IPS-18c (cell line): Measurements from ENCODE around the gene RCSD1.

ENCODE experiments used
- H3K4me3 ChIP-seq: 2 replicates; pipeline ENCODE4 v1.7.0; 2013; ENCODE audit warnings: low read depth, mild to moderate bottlenecking, low read length, moderate library complexity; ENCODE audit not compliant: insufficient read depth
- H3K9me3 ChIP-seq: one replicate; pipeline ENCODE4 v1.6.1; 2013; ENCODE audit warnings: mild to moderate bottlenecking, low read length, moderate library complexity; ENCODE audit not compliant: control insufficient read depth, insufficient read depth

The RCSD1 gene

DNA sequence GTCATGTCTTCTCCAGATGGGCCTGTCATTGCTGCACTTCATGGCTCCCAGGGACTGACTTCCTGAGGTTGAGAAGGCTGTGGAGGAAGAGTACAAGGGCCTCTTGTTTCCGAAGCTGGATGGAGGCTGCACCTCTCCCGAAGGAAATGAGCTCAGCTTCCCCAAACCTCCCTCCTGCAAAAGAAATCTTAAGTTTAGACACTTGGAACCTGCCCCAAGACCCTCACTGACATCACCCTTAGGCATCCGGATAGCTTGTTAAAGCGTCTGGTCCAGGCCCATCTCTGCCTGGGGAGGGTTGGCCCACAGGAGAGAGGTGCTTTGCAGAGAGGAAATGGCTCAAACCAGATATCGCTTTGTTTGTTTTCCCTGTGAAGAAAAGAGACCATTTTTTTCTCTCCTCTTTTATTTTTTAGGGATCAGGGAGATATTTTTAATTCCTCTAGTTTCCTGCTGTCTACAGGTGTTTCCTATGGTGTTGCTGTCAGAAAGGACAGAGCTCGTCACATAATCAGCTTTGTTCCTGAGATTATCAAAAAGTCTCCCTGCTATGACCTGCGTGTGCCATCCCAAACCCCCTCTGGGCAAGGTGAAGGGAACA is 25.0 kb downstream of the RCSD1 start:
- no peaks in the 10 kb centered on the region for H3K9me3 ChIP-seq
- no peak overlapping the region for H3K4me3 ChIP-seq

- Histone ChIP-seq H3K4me3 (no peak overlapping the region), H3K9me3 (no peaks in the 10 kb centered on the region)
These were observed 26.6 kb downstream of the RCSD1 start for GRCh38 chr1:167656657-167657056.

GRCh38 chr1:167658574-167659328 is 28.7 kb downstream of the RCSD1 start:
- Histone ChIP-seq H3K4me3 (no peak overlapping the region), H3K9me3 (no peaks in the 10 kb centered on the region)

DNA sequence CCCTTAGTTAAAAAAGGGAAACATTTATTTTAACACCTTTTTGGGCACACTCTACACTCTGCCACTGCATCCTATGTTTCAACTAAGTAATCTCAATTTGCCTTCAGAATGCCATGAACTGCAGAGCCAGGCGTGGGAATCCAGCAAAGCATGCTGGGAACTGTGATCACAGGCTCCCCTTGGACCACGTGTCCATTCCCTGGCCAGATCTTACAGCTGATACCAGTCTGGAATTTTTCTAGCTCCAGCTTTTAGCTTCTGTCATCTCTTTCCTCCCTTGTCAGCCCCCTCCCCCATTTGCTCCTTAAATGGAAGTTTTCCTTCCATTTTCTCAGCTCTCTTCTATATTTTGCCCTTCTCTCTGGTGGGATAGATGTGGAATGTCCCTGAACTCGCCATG is 29.4 kb downstream of the RCSD1 start:
- Histone ChIP-seq H3K4me3 (no peak overlapping the region), H3K9me3 (no peaks in the 10 kb centered on the region)

DNA sequence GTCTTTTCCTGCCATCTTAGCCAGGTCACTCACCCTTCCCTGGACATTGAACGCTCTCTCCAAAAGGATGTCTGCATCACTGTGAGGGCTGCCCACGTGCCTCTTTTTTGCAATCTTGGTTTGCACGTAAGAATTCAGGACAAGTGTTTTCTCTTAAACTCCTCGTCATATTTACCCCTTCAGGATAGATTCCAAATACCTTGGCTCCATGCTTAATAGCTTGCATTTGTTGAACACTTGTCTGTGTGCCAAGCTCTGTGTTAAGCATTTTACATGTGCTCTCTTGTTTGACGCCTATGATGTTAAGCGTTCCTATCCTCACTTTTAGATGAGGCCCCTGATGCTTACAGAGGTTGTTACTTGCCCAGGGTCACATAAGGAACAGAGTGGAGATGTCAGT is 29.8 kb downstream of the RCSD1 start:
- H3K9me3 ChIP-seq: no peaks in the 10 kb centered on the region
- no peak overlapping the region for H3K4me3 ChIP-seq

DNA sequence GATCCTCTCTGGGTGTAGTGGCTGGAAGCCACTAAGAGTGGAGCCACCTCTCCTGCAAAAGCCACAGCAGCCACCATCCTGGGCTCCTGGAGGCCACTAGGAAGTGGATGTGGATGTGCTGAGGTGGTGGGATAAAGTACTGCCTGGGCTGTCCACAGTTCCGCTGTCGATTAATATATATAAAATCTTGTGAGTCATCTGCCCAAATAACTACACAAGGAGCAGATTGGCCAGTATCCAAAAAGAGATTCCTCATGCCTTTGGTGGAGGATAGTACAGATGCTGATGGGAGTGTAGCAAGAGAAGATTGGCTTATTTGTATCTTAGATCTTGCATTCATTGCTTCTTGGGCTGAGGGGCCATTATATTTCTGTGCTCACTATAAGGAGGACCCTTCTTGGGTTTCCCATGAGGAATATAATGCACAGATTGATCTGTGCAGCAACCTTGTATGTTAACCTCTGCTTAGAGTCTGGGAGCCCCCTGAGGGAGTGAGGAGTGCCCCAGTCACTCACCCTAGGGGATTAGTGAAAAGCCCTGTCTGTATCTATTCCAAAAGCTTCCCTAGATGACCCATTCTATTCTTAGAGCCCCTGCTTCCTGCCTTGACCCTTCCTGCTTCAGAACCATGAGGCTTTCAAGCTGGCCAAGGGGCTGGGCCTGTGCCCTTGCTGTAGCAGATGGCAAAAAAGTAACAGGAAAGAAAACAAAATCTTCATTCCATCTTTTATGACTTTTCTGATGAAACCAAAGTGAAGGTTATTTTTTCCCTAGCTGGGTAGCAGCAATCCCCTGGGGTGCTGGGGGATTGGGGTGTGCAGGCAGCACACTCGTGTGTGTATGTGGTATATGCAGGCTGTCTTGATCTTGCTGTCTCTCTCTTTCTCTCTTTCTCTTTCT is 31.7 kb downstream of the RCSD1 start:
- Histone ChIP-seq H3K4me3 (no peak overlapping the region), H3K9me3 (no peaks in the 10 kb centered on the region)

DNA sequence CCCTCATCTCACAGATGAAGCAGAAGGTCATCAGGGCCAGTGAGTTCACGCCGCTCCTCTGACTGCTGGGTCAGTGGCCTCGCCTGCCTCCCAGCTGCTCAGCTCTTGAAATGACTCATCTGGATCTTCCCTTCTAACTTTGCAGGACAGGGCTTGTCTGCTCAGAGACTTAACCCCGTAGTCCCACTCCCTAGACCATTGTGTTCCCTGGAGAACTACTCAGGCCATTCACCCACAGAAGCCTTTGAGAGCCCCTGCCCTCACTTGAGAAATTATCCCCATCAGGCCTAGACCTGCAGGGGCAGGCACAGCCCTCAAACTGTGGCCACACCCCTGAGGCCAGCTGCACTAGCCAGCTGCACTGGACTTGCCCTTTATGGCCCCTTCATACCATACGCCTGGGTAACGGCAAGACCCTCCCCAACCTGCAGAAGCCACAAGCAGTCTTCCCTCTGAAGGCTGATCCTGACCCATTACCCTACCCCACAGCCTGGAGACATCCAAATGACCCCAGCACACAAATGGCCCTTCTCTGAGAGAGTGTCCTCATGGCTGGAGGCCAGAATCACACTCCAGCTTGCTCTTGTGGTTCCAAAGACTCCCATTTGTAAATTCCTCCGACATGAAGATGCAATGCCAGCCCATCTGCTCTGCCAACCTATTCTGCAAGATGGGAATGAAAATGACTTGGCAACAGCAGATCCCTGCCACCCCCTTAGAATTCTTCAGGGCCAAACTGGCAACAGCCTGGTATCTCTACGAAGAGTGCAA is 33.2 kb downstream of the RCSD1 start:
- Histone ChIP-seq H3K9me3 (no peaks in the 10 kb centered on the region), H3K4me3 (no peak overlapping the region)

DNA sequence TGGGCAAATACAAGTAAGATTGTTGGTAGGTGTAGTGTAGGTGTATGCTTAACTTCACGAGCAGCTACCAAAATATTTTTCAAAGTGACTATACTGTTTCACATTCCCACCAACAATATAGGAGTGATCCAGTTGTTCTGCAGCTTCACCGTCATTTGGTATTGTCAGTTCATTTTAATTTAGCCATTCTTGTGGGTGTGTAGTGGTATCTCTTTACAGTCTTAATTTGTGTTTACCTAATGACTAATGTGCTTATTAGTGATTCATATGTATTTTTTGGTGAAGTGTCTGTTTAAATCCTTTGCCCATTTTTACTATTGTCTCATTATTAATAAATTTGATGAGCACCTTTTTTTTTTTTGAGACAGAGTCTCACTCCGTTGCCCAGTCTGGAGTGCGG is 35.4 kb downstream of the RCSD1 start:
- no peak overlapping the region for H3K4me3 ChIP-seq

DNA sequence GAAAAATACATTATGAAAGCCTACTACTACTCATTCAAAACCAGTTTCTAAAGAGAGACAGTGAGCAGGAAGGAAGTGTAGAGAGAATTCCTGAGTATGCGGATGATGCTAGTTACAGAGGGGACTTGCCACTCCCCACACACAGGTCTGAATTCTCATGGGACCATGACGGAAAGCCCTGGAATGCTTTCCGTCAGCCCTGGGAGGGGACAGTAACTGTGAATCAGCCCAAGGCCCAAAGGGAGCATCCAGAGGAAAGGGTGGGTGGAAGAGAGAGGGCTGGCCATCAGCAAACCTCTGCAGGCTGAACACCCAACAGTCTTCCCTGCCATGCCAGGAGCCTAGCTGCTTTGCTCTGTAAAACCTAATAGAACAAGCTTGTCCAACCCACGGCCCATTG is 36.4 kb downstream of the RCSD1 start:
- Histone ChIP-seq H3K9me3 (no peaks in the 10 kb centered on the region), H3K4me3 (no peak overlapping the region)

More for the DNA sequence above, 35.4 kb downstream of the RCSD1 start:
- H3K9me3 ChIP-seq: no peaks in the 10 kb centered on the region

GRCh38 chr1:167667536-167667935 is 37.5 kb downstream of the RCSD1 start:
- Histone ChIP-seq H3K4me3 (no peak overlapping the region), H3K9me3 (no peaks in the 10 kb centered on the region)

- Histone ChIP-seq H3K4me3 (no peak overlapping the region), H3K9me3 (no peaks in the 10 kb centered on the region)
These were observed 38.1 kb downstream of the RCSD1 start for GRCh38 chr1:167668108-167668507.

DNA sequence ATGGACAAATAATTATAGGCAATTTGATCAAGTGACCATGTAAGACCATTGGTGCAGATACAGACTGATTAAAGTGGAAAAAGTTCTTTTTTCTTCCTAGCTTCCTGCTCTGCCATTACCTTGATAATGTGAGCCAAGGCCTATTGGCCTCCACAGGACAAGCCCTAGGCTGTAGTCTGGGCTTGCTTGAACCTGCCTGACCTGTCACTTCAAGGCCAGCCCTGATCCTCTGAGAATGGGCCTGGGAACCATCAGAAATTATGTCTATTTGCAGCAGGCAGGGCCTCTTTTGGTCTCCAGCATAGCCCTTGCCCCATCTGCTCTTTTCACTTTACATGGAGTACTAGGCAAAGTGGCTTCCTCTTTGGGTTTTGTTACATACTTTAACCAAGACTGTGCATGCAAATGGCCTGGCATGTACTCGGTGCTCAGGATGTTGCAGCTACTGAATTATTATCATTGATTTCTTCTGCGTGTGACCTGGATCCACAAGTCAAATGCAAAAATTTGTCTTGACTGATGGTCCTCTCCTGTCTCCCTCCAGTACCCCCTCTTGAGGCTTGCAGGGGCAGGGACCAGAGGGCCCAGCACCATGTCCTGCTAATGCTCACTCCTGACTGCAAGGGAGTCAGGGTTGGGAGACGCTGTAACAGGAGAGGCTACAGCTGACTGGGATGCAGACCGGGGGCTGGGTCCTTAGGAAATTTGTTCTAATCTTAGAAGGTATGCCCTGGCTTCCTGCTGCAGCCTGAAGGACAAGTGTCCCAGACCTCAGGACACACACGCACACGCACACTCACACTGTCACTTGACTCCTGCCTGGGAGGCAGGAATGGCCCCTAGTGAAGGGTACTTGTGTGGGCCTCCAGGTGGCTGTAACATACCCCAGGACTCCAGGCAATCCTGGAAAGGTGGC is 39.4 kb downstream of the RCSD1 start:
- no peak overlapping the region for H3K4me3 ChIP-seq
- H3K9me3 ChIP-seq: no peaks in the 10 kb centered on the region

GRCh38 chr1:167670563-167670962 is 40.5 kb downstream of the RCSD1 start:
- Histone ChIP-seq H3K9me3 (no peaks in the 10 kb centered on the region), H3K4me3 (no peak overlapping the region)

- Histone ChIP-seq H3K9me3 (no peaks in the 10 kb centered on the region), H3K4me3 (no peak overlapping the region)
These were observed 41.9 kb downstream of the RCSD1 start for GRCh38 chr1:167671727-167672511.

DNA sequence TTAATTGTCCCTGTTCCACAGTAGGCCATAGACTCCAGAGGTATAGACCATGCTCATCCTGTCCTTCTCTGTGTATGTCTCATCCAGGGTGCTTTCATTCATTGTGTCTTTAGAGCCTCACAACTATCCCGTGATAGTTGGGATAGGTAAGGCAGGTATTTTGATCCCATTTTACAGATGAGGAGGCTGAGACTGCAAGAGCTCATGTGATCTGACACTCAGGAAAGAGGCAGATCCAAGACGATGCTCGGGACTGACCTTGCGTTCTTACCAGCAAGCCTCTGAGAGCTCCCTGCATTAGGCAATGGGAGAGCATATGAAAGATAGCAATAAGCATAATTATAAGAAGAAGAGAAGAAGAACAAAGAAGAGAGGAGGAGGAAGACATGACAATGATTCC is 42.8 kb downstream of the RCSD1 start:
- Histone ChIP-seq H3K4me3 (no peak overlapping the region), H3K9me3 (no peaks in the 10 kb centered on the region)

DNA sequence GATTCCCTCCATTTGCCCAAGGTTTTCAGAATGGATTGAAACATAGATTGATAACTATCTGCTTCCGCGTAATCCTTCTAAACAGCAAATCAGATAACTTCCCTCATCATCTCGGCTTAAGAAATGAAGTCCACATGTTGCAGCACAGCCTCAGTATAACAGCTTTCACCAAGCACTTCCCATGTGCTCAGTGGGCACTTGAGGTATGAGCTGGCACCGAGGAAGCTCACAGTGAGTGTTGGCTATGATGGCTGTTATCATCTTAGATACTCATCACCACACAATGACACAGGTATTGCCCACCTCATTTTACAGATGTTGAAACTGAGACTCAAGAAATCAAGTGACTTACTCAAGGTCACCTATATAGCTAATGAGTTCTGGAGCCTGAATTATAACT is 43.2 kb downstream of the RCSD1 start:
- Histone ChIP-seq H3K4me3 (no peak overlapping the region), H3K9me3 (no peaks in the 10 kb centered on the region)
